Measurements from ENCODE around the gene GDE1. TPM values are rescaled to one million over a fixed set of nuclear protein-coding genes. Genes with fewer than 3 reads are reported as not detected.

GDE1 gene
- total and polyA plus RNA-seq, 9 of the 15 experiments (the other 6 are each of a cell fraction or from before 2014, with no cell fraction given) = 18.8 to 40.5 (median 22.3) TPM

DNA sequence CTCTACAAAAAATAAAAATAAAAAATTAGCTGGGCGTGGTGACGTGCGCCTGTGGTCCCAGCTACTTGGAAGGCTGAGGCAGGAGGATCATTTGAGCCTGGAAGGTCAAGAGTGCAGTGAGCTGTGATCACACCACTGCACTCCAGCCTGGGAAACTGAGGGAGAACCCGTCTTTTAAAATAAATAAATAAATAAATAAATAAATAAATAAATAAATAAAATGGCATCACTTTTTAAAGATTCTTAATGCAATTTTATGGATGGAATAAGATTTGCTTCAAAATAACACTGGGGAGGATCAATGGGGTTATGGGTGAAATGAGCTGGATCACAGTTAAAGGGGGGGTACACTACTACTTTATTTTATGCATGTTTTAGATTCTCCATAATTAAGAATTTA lies 14.9 kb downstream of the GDE1 start:
- Histone ChIP-seq H3K4me3 (no peak overlapping the region), H3K9me3 (replicated peaks; ENCODE audit: control insufficient read depth, insufficient read depth, low read depth, low read length) (no peaks in the 10 kb centered on the region), H3K9ac (ENCODE audit: insufficient read depth in 1 of 2, low read depth in 2 of 2, low read length in 2 of 2) (no peak overlapping the region), H3K27ac (ENCODE audit: extremely low read depth, low read depth, low read length) (no peak overlapping the region), H3K9me1 (ENCODE audit: control insufficient read depth, insufficient read depth, low read length) (peaks cover 4% of the 10 kb centered on the region), H4K20me1 (replicated peaks; ENCODE audit: control insufficient read depth, insufficient read depth, low read length) (no peaks in the 10 kb centered on the region), H2AFZ (ENCODE audit: low read depth, low read length) (no peak overlapping the region), H3K36me3 (ENCODE audit: control insufficient read depth, insufficient read depth, low read length) (peaks cover 59% of the 10 kb centered on the region), H3K4me1 (replicated peaks in 1 of 2; ENCODE audit: control insufficient read depth in 2 of 2, insufficient read depth in 2 of 2, low read length in 2 of 2) (no peaks in the 10 kb centered on the region), H3K79me2 (ENCODE audit: control insufficient read depth, insufficient read depth, low read length) (no peaks in the 10 kb centered on the region), H3K27me3 (ENCODE audit: control insufficient read depth in 2 of 2, insufficient read depth in 2 of 2, low read length in 2 of 2) (no peaks in the 10 kb centered on the region), H3K4me2 (ENCODE audit: insufficient read depth, low read length) (no peak overlapping the region)
- ChIA-PET POLR2A (interaction anchor here (0.5 kb wide), 1 partner anchor 117 kb away, joined by 3 read pairs; no protein-coding TSS in a partner anchor), CTCF (ENCODE audit: low intra/inter-chr PET ratio) (no interaction called here)
- WGBS (ENCODE audit: insufficient coverage, low coverage, missing lambda C conversion rate) = 98% methylated on average over 4 of the region's 4 CpGs
- in situ Hi-C loops (cut with MboI) (no loop called here), intact Hi-C loops (cut with micrococcal nuclease) (no loop called here)
- ATAC-seq (no peak), DNase-seq (ENCODE audit: extremely low read depth in 1 of 4, low spot score in 3 of 4) (no peak), FAIRE-seq (no peak)
- no TSS peak for BruUV-seq (replicated peaks)
- TF ChIP-seq SLC30A9 (CRISPR knock-in tag; IDR thresholded peaks at IDR 0.05) (no peak), SIN3A (IDR thresholded peaks at IDR 0.05; ENCODE audit: borderline replicate concordance in 2 of 2, control insufficient read depth in 1 of 2, low read depth in 2 of 2, low read length in 2 of 2) (no peak), HCFC1 (IDR thresholded peaks at IDR 0.05; ENCODE audit: low read depth, low read length) (no peak), GATAD2B (IDR thresholded peaks at IDR 0.05; ENCODE audit: borderline replicate concordance) (no peak), NFYB (IDR thresholded peaks at IDR 0.05; ENCODE audit: extremely low read depth, insufficient read length) (no peak), RFX5 (IDR thresholded peaks at IDR 0.05; ENCODE audit: low read depth, low read length) (no peak), TOE1 (IDR thresholded peaks at IDR 0.05; ENCODE audit: borderline replicate concordance) (no peak), TOE1 (CRISPR knock-in tag; IDR thresholded peaks at IDR 0.05; ENCODE audit: borderline replicate concordance, low read depth) (no peak)
- TF ChIP-seq, protein P1, sequence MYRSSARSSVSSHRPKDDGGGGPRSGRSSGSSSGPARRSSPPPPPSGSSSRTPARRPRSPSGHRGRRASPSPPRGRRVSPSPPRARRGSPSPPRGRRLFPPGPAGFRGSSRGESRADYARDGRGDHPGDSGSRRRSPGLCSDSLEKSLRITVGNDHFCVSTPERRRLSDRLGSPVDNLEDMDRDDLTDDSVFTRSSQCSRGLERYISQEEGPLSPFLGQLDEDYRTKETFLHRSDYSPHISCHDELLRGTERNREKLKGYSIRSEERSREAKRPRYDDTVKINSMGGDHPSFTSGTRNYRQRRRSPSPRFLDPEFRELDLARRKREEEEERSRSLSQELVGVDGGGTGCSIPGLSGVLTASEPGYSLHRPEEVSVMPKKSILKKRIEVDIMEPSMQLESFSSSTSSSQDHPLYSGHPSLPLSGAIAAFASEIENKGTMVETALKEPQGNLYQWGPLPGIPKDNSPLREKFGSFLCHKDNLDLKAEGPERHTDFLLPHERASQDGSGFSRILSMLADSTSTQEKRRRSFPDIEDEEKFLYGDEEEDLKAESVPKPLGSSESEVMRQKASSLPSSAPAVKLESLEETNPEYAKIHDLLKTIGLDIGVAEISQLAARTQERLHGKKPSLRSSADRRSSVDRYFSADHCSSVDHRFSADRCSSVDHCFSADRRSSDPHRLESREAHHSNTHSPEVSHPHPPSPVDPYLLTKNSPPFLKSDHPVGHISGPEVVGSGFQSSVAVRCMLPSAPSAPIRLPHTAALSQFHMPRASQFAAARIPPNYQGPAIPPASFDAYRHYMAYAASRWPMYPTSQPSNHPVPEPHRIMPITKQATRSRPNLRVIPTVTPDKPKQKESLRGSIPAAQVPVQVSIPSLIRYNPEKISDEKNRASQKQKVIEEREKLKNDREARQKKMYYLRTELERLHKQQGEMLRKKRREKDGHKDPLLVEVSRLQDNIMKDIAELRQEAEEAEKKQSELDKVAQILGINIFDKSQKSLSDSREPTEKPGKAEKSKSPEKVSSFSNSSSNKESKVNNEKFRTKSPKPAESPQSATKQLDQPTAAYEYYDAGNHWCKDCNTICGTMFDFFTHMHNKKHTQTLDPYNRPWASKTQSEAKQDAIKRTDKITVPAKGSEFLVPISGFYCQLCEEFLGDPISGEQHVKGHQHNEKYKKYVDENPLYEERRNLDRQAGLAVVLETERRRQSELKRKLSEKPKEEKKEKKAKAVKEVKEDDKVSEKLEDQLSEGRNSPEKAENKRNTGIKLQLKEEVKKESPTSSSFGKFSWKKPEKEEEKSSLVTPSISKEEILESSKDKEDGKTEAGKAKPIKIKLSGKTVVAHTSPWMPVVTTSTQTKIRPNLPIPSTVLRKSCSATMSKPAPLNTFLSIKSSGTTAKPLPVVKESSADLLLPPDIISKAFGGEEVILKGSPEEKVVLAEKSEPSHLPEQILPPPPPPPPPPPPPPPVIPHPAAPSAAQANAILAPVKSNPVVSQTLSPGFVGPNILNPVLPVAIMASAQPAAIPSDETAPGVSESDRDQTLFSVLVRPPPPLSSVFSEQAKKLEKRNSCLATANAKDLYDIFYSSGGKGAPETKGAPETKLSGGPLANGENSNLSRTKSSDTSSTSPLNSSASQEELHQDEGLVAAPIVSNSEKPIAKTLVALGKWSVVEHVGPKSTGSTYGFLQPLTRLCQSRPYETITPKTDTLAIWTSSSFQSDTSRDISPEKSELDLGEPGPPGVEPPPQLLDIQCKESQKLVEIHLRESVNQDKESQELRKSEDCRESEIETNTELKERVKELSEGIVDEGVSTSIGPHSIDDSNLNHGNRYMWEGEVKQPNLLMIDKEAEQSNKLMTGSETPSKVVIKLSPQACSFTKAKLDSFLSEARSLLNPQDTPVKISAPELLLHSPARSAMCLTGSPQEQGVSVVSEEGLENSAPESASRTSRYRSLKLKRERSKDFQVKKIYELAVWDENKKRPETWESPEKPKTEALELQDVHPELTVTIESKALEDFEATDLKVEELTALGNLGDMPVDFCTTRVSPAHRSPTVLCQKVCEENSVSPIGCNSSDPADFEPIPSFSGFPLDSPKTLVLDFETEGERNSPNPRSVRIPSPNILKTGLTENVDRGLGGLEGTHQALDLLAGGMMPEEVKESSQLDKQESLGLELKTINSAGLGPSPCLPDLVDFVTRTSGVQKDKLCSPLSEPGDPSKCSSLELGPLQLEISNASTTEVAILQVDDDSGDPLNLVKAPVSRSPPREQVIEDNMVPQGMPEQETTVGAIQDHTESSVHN (IDR thresholded peaks at IDR 0.05; ENCODE audit: borderline replicate concordance in 1 of 2, low read depth in 1 of 2) = no peak
- TF ChIP-seq, protein P2, sequence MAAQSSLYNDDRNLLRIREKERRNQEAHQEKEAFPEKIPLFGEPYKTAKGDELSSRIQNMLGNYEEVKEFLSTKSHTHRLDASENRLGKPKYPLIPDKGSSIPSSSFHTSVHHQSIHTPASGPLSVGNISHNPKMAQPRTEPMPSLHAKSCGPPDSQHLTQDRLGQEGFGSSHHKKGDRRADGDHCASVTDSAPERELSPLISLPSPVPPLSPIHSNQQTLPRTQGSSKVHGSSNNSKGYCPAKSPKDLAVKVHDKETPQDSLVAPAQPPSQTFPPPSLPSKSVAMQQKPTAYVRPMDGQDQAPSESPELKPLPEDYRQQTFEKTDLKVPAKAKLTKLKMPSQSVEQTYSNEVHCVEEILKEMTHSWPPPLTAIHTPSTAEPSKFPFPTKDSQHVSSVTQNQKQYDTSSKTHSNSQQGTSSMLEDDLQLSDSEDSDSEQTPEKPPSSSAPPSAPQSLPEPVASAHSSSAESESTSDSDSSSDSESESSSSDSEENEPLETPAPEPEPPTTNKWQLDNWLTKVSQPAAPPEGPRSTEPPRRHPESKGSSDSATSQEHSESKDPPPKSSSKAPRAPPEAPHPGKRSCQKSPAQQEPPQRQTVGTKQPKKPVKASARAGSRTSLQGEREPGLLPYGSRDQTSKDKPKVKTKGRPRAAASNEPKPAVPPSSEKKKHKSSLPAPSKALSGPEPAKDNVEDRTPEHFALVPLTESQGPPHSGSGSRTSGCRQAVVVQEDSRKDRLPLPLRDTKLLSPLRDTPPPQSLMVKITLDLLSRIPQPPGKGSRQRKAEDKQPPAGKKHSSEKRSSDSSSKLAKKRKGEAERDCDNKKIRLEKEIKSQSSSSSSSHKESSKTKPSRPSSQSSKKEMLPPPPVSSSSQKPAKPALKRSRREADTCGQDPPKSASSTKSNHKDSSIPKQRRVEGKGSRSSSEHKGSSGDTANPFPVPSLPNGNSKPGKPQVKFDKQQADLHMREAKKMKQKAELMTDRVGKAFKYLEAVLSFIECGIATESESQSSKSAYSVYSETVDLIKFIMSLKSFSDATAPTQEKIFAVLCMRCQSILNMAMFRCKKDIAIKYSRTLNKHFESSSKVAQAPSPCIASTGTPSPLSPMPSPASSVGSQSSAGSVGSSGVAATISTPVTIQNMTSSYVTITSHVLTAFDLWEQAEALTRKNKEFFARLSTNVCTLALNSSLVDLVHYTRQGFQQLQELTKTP (IDR thresholded peaks at IDR 0.05; ENCODE audit: low read depth in 1 of 2, partially characterized antibody in 2 of 2) = no peak
